HCT116 (cell line): Measurements from ENCODE around the gene ORC3. TPM values are rescaled to one million over a fixed set of nuclear protein-coding genes. Genes with fewer than 3 reads are reported as not detected.
A peak's percentile ranks its signal among the peaks of the same experiment; 100 is the strongest.

Experiments used
- ATAC-seq: fragments of 200-7000 bp; cut with Tn5 transposase; 2 replicates; pipeline ENCODE4 v1.9.1; 2020; ENCODE audit warnings: mild to moderate bottlenecking, moderate library complexity
- BruUV-seq: library from RNA; stranded (reverse); fragments of 400-500 nt; replicated peaks from 2 replicates; lab custom pipeline; 2021; lab: Mats Ljungman, UMichigan
- CTCF ChIA-PET: fragments of 300-600 bp; sonication (Branson Sonifier 250); formaldehyde crosslinking; loops from one replicate; lab custom pipeline; 2021; ENCODE audit warnings: antibody characterized with exemption; lab: Charles Lee
- POLR2A ChIA-PET: fragments of 300-600, 350-600 bp; sonication (Branson Sonifier 250); formaldehyde crosslinking; loops from one replicate; lab custom pipeline; 2021; ENCODE audit warnings: antibody characterized with exemption; lab: Charles Lee
- RAD21 ChIA-PET, 2 experiments: fragments of 300-600 bp; sonication (Branson Sonifier 250); formaldehyde crosslinking; loops; one replicate each; lab custom pipeline; 2023; ENCODE audit warnings: low total read pairs in 2 of 2; ENCODE audit not compliant: uncharacterized antibody in 2 of 2, unreplicated experiment in 2 of 2, low non-redundant PET in 1 of 2; lab: Charles Lee
- DNase-seq: peaks from one replicate; pipeline ENCODE4 v3.0.0-alpha.2; 2010; ENCODE audit warnings: low read depth, low spot score
- H2AFZ ChIP-seq: fragments of 200-600 bp; shearing (Covaris generic), sonication (generic); 2 replicates; pipeline ENCODE4 v1.6.1; 2017; ENCODE audit warnings: low read depth, mixed run types, mixed read lengths, antibody characterized with exemption, low read length; ENCODE audit not compliant: poor library complexity, severe bottlenecking
- H3K27ac ChIP-seq: 2 replicates; pipeline ENCODE4 v1.5.1; 2012; ENCODE audit warnings: low read depth, low read length
- H3K27me3 ChIP-seq: fragments of 200-600 bp; sonication (generic); 2 replicates; pipeline ENCODE4 v1.6.1; 2016; ENCODE audit warnings: mixed run types, low read length, mixed read lengths; ENCODE audit not compliant: insufficient read depth
- H3K36me3 ChIP-seq, 2 experiments: fragments of 200-500 bp in 1 of 2; fragments of 200-600 bp in 1 of 2; sonication (Bioruptor generic) in 1 of 2; sonication (generic) in 1 of 2; 2 replicates each; pipeline versions ENCODE4 v1.5.1 to v1.6.1; 2014 to 2016; ENCODE audit warnings: low read length in 2 of 2, inconsistent platforms in 1 of 2, mixed read lengths in 1 of 2, mixed run types in 1 of 2; ENCODE audit not compliant: insufficient read depth in 2 of 2, control insufficient read depth in 1 of 2
- H3K4me1 ChIP-seq, 2 experiments: fragments of 200-600 bp in 1 of 2; sonication (generic) in 1 of 2; 2 replicates each; pipeline versions ENCODE4 v1.5.1 to v1.6.1; 2012 to 2017; ENCODE audit warnings: low read length in 2 of 2, inconsistent platforms in 1 of 2, mild to moderate bottlenecking in 1 of 2, mixed read lengths in 1 of 2, mixed run types in 1 of 2, moderate library complexity in 1 of 2; ENCODE audit not compliant: insufficient read depth in 2 of 2, control insufficient read depth in 1 of 2
- H3K4me2 ChIP-seq: fragments of 200-600 bp; sonication (generic); 2 replicates; pipeline ENCODE4 v1.6.1; 2017; ENCODE audit warnings: mixed run types, low read length, mixed read lengths
- H3K4me3 ChIP-seq, 2 experiments: fragments of 200-600 bp in 1 of 2; sonication (generic) in 1 of 2; replicated peaks in 1 of 2; 2 replicates each; pipeline ENCODE4 v1.5.1; 2011 to 2016; ENCODE audit warnings: low read length in 2 of 2, control low read depth in 1 of 2, low read depth in 1 of 2, mild to moderate bottlenecking in 1 of 2, mixed read lengths in 1 of 2, mixed run types in 1 of 2
- H3K79me2 ChIP-seq: fragments of 200-600 bp; sonication (generic); 2 replicates; pipeline ENCODE4 v1.6.1; 2017; ENCODE audit warnings: mild to moderate bottlenecking, mixed run types, low read length, moderate library complexity, mixed read lengths; ENCODE audit not compliant: insufficient read depth
- H3K9ac ChIP-seq: fragments of 200-600 bp; sonication (generic); 2 replicates; pipeline ENCODE4 v1.6.1; 2016; ENCODE audit warnings: low read length, mixed read lengths
- H3K9me2 ChIP-seq: fragments of 200-600 bp; sonication (generic), shearing (Covaris generic); 2 replicates; pipeline ENCODE4 v1.6.1; 2017; ENCODE audit warnings: mixed run types, mild to moderate bottlenecking, moderate library complexity; ENCODE audit not compliant: insufficient read depth
- H3K9me3 ChIP-seq, 2 experiments: fragments of 200-500 bp in 1 of 2; fragments of 200-600 bp in 1 of 2; sonication (Bioruptor generic) in 1 of 2; sonication (generic) in 1 of 2; 2 replicates each; pipeline ENCODE4 v1.6.1; 2014 to 2017; ENCODE audit warnings: low read length in 2 of 2, mixed read lengths in 2 of 2, inconsistent platforms in 1 of 2, low read depth in 1 of 2, mild to moderate bottlenecking in 1 of 2, mixed run types in 1 of 2, moderate library complexity in 1 of 2; ENCODE audit not compliant: control insufficient read depth in 1 of 2, insufficient read depth in 1 of 2
- H4K20me1 ChIP-seq: fragments of 200-600 bp; sonication (generic), shearing (Covaris generic); 2 replicates; pipeline ENCODE4 v1.6.1; 2017; ENCODE audit warnings: mixed run types, mild to moderate bottlenecking, moderate library complexity; ENCODE audit not compliant: insufficient read depth
- SIN3A ChIP-seq: IDR thresholded peaks from 2 replicates; pipeline ENCODE4 v1.6.1; 2012; ENCODE audit warnings: low read depth
- ZFX ChIP-seq: fragments of 450-650 bp; IDR thresholded peaks from 2 replicates; pipeline ENCODE4 v1.6.1; 2017
- intact Hi-C: fragments of 100-400 bp; cut with micrococcal nuclease; formaldehyde crosslinking; loops from 2 replicates; pipeline ENCODE4 v1.10.0; 2022
- total RNA-seq: library from RNA; stranded (reverse); gene quantifications from one replicate; pipeline ENCODE4 v1.2.1, GENCODE V29; 2021; ENCODE audit not compliant: unreplicated experiment
- TF ChIP-seq, protein P1 (sequence below): IDR thresholded peaks from 2 replicates; pipeline ENCODE4 v1.6.1; 2012; ENCODE audit warnings: low read depth
- TF ChIP-seq, protein P2 (sequence below): IDR thresholded peaks from 2 replicates; pipeline ENCODE4 v1.6.1; 2012

ORC3 gene
- total RNA-seq, 1 experiment from 2014 or later: 34.2 TPM

DNA sequence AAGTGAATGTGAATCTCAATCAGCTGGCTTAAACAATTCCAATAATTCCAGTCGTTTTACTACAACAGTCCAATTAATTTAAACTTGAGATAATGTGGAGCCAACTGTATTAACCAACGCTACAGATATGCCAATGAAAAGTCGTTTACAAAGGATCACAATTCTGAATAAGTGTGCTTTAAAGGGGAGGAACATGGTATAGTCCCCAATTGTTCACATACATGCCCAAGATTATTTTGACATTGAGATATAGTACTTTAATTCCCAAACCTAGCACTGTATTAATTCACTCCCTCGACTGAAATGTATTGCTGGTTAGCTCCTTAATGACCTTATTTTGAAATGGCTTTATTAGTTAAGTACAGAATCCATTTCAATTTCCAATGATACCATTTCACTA is 109.6 kb downstream of the ORC3 start:
- H3K9me3 ChIP-seq: no peaks in the 10 kb centered on the region
- H3K9me2 ChIP-seq: no peaks in the 10 kb centered on the region
- H3K4me3 ChIP-seq: no peak overlapping the region
- CTCF ChIA-PET: no interaction called here
- no peaks in the 10 kb centered on the region for H3K27me3 ChIP-seq
- POLR2A ChIA-PET: interaction anchor here (0.7 kb wide), 2 partner anchors 38 to 102 kb away, joined by 3 read pairs; no protein-coding TSS in a partner anchor
- no peak overlapping the region for H2AFZ ChIP-seq
- intact Hi-C loops: no loop called here
- no peak for ATAC-seq
- peaks cover 39% of the 10 kb centered on the region; the same call in 1 of the 2 replicates for H4K20me1 ChIP-seq
- TF ChIP-seq SIN3A: no peak
- TF ChIP-seq, protein P1, sequence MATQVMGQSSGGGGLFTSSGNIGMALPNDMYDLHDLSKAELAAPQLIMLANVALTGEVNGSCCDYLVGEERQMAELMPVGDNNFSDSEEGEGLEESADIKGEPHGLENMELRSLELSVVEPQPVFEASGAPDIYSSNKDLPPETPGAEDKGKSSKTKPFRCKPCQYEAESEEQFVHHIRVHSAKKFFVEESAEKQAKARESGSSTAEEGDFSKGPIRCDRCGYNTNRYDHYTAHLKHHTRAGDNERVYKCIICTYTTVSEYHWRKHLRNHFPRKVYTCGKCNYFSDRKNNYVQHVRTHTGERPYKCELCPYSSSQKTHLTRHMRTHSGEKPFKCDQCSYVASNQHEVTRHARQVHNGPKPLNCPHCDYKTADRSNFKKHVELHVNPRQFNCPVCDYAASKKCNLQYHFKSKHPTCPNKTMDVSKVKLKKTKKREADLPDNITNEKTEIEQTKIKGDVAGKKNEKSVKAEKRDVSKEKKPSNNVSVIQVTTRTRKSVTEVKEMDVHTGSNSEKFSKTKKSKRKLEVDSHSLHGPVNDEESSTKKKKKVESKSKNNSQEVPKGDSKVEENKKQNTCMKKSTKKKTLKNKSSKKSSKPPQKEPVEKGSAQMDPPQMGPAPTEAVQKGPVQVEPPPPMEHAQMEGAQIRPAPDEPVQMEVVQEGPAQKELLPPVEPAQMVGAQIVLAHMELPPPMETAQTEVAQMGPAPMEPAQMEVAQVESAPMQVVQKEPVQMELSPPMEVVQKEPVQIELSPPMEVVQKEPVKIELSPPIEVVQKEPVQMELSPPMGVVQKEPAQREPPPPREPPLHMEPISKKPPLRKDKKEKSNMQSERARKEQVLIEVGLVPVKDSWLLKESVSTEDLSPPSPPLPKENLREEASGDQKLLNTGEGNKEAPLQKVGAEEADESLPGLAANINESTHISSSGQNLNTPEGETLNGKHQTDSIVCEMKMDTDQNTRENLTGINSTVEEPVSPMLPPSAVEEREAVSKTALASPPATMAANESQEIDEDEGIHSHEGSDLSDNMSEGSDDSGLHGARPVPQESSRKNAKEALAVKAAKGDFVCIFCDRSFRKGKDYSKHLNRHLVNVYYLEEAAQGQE: no peak
- TF ChIP-seq ZFX: no peak
- TF ChIP-seq, protein P2, sequence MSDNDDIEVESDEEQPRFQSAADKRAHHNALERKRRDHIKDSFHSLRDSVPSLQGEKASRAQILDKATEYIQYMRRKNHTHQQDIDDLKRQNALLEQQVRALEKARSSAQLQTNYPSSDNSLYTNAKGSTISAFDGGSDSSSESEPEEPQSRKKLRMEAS: no peak
- peaks cover 8 to 24% of the 10 kb centered on the region in 2 experiments for H3K4me1 ChIP-seq
- H3K36me3 ChIP-seq: peaks cover 5 to 8% of the 10 kb centered on the region in 2 experiments; a peak in 2 of 4 replicates
- no peak overlapping the region for H3K9ac ChIP-seq
- H3K79me2 ChIP-seq: peaks cover 71% of the 10 kb centered on the region
- RAD21 ChIA-PET: no interaction called here
- no peak overlapping the region for H3K27ac ChIP-seq
- no peak for DNase-seq
- BruUV-seq: no TSS peak
- H3K4me2 ChIP-seq: peak overlapping the region; percentile 85
